GF-D8 (cell line): ENCODE measurements around the gene DISP2.
A peak's percentile ranks its signal among the peaks of the same experiment; 100 is the strongest.

ENCODE experiments used
- DNase-seq: peaks from one replicate; lab custom pipeline; 2025; lab: John Stamatoyannopoulos, UW

The DISP2 gene

GRCh38 chr15:40325700-40326099 is 32.3 kb upstream of the DISP2 start:
- DNase-seq: no peak

GRCh38 chr15:40327457-40327856 is 30.6 kb upstream of the DISP2 start:
- no peak for DNase-seq

- no peak for DNase-seq
These were observed 29.8 kb upstream of the DISP2 start for GRCh38 chr15:40328176-40328575.

- DNase-seq: no peak
These were observed 29.3 kb upstream of the DISP2 start for GRCh38 chr15:40328751-40329150.

- DNase-seq: no peak
These were observed 28.2 kb upstream of the DISP2 start for GRCh38 chr15:40329804-40330203.

GRCh38 chr15:40330368-40330836 is 27.6 kb upstream of the DISP2 start:
- no peak for DNase-seq

GRCh38 chr15:40331026-40331425 is 27.0 kb upstream of the DISP2 start:
- DNase-seq: no peak

- DNase-seq: no peak
These were observed 26.4 kb upstream of the DISP2 start for GRCh38 chr15:40331637-40332036.

GRCh38 chr15:40332113-40332781 is 25.8 kb upstream of the DISP2 start:
- no peak for DNase-seq

- peak; percentile 93 for DNase-seq
These were observed 24.0 kb upstream of the DISP2 start for GRCh38 chr15:40333922-40334492.

GRCh38 chr15:40334541-40334940 is 23.5 kb upstream of the DISP2 start:
- DNase-seq: no peak

- DNase-seq: no peak
These were observed 22.9 kb upstream of the DISP2 start for GRCh38 chr15:40334941-40335795.

- DNase-seq: no peak
These were observed 21.9 kb upstream of the DISP2 start for GRCh38 chr15:40335938-40336743.

- no peak for DNase-seq
These were observed 21.3 kb upstream of the DISP2 start for GRCh38 chr15:40336744-40337122.

GRCh38 chr15:40337597-40337996 is 20.4 kb upstream of the DISP2 start:
- no peak for DNase-seq

- peak; percentile 32 for DNase-seq
These were observed 19.9 kb upstream of the DISP2 start for GRCh38 chr15:40338041-40338657.

- no peak for DNase-seq
These were observed 18.9 kb upstream of the DISP2 start for GRCh38 chr15:40338921-40339620.

GRCh38 chr15:40339621-40339945 is 18.4 kb upstream of the DISP2 start:
- no peak for DNase-seq

- DNase-seq: no peak
These were observed 17.8 kb upstream of the DISP2 start for GRCh38 chr15:40340038-40340739.

GRCh38 chr15:40340740-40341400 is 17.1 kb upstream of the DISP2 start, which contains the start of gene CCDC9B:
TSS of gene CCDC9B (minus strand) at chr15:40340939. CDS start at chr15:40340819, 120 bp downstream.
- DNase-seq: no peak
